ENCODE results near the gene SOX6. TPM values are rescaled to one million over a fixed set of nuclear protein-coding genes. Genes with fewer than 3 reads are reported as not detected.

SOX6 gene
- polyA plus RNA-seq, 1 experiment, result 6.0 TPM

DNA sequence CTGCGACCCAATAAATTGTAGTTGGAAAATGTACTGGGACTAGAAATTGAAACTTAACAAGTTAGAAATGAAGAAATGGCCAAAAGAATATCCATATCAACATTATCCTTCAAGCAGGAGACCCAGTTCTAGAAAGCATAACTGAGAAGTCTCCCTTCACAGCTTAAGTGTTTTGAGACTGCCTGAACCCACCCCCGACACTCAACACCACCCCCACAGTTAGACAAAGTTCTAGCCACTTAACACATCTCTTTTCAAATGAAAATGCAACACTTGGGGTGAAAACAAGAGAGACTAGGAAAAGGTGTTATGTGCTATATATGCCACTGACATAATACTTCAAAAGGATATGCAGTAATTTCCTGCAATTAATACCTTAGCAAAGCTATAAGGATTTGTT lies 184.5 kb downstream of the SOX6 start:
- DNase-seq (ENCODE audit: low read depth, low spot score), result no peak
- H3K4me3 ChIP-seq (ENCODE audit: low read depth, low read length), result no peak overlapping the region
- H3K27me3 ChIP-seq (ENCODE audit: control insufficient read depth, insufficient read depth, low read length), result no peaks in the 10 kb centered on the region
- CTCF ChIA-PET, result no interaction called here
- no peak overlapping the region for H3K27ac ChIP-seq (ENCODE audit: low read depth, low read length)
- POLR2A ChIA-PET, result no interaction called here
- no peaks in the 10 kb centered on the region for H3K9me3 ChIP-seq (ENCODE audit: control insufficient read depth, insufficient read depth, low read length)
- TF ChIP-seq, protein P1, sequence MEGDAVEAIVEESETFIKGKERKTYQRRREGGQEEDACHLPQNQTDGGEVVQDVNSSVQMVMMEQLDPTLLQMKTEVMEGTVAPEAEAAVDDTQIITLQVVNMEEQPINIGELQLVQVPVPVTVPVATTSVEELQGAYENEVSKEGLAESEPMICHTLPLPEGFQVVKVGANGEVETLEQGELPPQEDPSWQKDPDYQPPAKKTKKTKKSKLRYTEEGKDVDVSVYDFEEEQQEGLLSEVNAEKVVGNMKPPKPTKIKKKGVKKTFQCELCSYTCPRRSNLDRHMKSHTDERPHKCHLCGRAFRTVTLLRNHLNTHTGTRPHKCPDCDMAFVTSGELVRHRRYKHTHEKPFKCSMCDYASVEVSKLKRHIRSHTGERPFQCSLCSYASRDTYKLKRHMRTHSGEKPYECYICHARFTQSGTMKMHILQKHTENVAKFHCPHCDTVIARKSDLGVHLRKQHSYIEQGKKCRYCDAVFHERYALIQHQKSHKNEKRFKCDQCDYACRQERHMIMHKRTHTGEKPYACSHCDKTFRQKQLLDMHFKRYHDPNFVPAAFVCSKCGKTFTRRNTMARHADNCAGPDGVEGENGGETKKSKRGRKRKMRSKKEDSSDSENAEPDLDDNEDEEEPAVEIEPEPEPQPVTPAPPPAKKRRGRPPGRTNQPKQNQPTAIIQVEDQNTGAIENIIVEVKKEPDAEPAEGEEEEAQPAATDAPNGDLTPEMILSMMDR (IDR thresholded peaks at IDR 0.05; ENCODE audit: low read depth, low read length), result no peak

DNA sequence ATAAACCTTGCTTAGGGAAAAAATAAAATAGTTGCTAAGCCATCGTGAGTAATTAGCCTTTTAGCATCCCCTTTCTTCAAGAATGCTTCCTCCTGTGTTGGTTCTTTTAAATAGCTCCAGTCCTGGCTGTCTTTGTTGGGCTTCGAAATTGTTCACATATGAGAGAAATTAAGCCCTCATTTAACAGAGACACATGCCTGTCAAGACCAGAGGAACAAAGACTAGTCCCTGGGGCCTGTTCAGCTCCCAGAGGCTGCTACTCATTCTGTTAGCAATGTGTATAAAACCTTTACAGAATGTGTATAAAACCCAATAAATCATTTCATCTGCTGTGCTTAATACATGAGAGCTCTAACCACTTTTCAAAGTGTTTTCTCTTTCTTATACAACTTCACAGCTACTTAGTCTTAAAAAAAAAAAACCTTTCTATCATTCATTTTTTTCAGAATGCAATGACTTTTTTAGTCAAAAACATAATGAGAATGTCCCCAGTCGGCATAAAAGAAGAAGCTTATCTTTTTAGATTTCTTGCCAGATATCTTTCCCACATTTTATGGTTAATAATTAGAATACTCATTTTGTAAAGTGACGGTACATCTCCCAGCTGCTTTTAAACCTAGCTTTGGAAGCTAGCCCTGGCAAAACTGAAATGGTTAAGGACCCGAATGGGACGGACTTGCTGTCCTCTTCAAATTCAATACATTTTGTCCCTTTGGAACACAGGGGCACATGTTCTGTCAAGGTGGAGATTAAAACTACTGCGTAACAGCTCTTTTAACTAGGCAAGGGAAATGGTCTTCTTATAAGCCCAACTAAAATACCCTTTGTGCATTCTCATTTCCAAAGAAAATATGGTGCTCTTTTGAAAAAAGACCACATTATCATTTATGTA lies 186.1 kb downstream of the SOX6 start:
- CTCF ChIA-PET, result interaction anchor here (0.8 kb wide), 1 partner anchor 10 kb away, joined by 3 read pairs; no protein-coding TSS in a partner anchor
- no peak overlapping the region for H3K27ac ChIP-seq (ENCODE audit: low read depth, low read length)

DNA sequence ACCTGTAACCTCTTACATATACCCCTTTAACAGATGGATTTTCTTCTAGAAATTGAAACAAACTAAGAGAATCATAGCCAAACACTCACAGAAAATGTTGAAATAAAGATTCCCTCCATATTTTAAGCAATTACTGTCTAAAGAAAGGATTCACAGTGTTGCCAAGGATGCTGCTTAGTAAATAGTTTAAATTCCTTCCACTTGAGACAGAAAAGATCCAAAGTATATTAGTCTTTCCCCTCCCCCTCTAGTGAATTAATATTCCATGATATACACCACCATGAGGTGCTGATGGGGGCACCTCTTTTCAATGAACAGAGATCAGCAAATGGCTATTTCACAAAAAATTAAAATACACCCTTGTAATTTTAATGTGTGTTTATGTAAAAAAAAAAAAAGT lies 186.8 kb downstream of the SOX6 start:
- Histone ChIP-seq H3K27me3 (ENCODE audit: control insufficient read depth, insufficient read depth, low read length) (no peaks in the 10 kb centered on the region), H3K4me3 (ENCODE audit: low read depth, low read length) (no peak overlapping the region), H3K9me3 (ENCODE audit: control insufficient read depth, insufficient read depth, low read length) (no peaks in the 10 kb centered on the region), H3K27ac (ENCODE audit: low read depth, low read length) (no peak overlapping the region)
- CTCF ChIA-PET, result interaction anchor here (0.8 kb wide), 1 partner anchor 11 kb away, joined by 3 read pairs; no protein-coding TSS in a partner anchor
- POLR2A ChIA-PET, result no interaction called here
- TF ChIP-seq, protein P1 (IDR thresholded peaks at IDR 0.05; ENCODE audit: low read depth, low read length), result 0 out of 2 replicates have a peak, but pooled peaks have one; percentile 27
- DNase-seq (ENCODE audit: low read depth, low spot score), result no peak

More for the DNA sequence above, 186.1 kb downstream of the SOX6 start:
- POLR2A ChIA-PET, result no interaction called here
- H3K27me3 ChIP-seq (ENCODE audit: control insufficient read depth, insufficient read depth, low read length), result no peaks in the 10 kb centered on the region
- DNase-seq (ENCODE audit: low read depth, low spot score), result no peak
- H3K4me3 ChIP-seq (ENCODE audit: low read depth, low read length), result no peak overlapping the region
- H3K9me3 ChIP-seq (ENCODE audit: control insufficient read depth, insufficient read depth, low read length), result no peaks in the 10 kb centered on the region
- TF ChIP-seq, protein P1 (IDR thresholded peaks at IDR 0.05; ENCODE audit: low read depth, low read length), result no peak

DNA sequence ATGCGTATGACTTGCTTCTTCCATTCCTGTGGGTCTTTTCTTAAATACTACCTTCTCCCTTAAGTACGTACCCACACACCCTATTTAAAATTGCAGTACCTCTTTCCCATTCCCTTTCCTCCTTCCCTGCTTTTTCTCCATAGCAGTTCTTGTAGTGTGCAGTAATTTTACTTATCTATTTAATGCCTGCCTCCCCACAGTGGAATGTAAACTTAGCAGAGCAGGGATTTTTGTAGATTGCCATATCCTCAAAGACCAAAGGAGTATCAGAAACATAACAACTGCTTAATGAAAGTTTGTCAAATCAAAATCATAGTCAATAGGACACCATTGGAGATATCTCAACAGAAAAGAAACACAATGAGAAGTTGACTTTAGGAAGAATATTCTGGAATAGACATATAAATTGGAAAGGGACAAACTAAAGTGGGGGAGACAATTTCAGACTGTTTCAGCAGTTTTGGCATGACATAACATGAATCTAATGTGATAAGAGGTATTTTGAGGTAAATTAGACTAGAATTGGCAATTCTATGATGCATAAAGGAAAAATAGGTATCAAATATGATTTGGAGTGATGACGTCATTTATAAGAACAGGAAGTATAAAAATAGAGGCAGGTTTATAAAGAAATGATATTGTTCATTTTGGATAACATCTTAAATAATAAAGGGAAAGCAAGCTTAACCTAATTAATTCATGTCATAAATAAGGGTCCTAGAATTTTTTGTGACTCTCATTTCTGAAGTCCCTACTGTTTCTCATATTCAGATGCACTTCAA lies 188.4 kb downstream of the SOX6 start:
- Histone ChIP-seq H3K27me3 (ENCODE audit: control insufficient read depth, insufficient read depth, low read length) (no peaks in the 10 kb centered on the region), H3K9me3 (ENCODE audit: control insufficient read depth, insufficient read depth, low read length) (no peaks in the 10 kb centered on the region), H3K27ac (ENCODE audit: low read depth, low read length) (no peak overlapping the region), H3K4me3 (ENCODE audit: low read depth, low read length) (no peak overlapping the region)
- POLR2A ChIA-PET, result no interaction called here
- TF ChIP-seq, protein P1 (IDR thresholded peaks at IDR 0.05; ENCODE audit: low read depth, low read length), result no peak
- DNase-seq (ENCODE audit: low read depth, low spot score), result no peak
- CTCF ChIA-PET, result no interaction called here

DNA sequence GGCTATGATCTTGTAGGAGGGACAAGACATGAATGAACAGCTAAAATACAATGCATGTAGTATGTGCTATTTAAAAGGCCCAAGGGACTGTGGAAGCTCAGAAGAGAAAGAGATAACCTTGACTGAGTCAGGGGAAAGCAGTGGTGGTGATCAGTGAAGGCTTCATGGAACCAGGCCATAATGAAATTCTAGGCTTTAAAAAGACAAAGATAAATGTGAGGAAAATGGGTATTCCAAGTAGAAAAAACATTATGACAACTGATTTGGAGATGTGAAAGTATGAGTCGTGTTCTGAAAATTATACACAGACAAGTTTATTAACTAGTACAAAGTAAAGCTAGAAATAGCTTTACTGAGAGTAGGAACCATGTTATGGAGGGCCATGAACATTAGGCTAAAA lies 189.8 kb downstream of the SOX6 start:
- Histone ChIP-seq H3K4me3 (ENCODE audit: low read depth, low read length) (no peak overlapping the region), H3K9me3 (ENCODE audit: control insufficient read depth, insufficient read depth, low read length) (no peaks in the 10 kb centered on the region), H3K27me3 (ENCODE audit: control insufficient read depth, insufficient read depth, low read length) (no peaks in the 10 kb centered on the region), H3K27ac (ENCODE audit: low read depth, low read length) (no peak overlapping the region)
- no peak for DNase-seq (ENCODE audit: low read depth, low spot score)
- TF ChIP-seq, protein P1 (IDR thresholded peaks at IDR 0.05; ENCODE audit: low read depth, low read length), result no peak
- POLR2A ChIA-PET, result no interaction called here
- CTCF ChIA-PET, result no interaction called here

Measured in AG04450 (cell line).